Gastroesophageal sphincter (tissue), 4 donors: ENCODE measurements around the gene USP6. TPM values are rescaled to one million over a fixed set of nuclear protein-coding genes. Genes with fewer than 3 reads are reported as not detected.

ENCODE experiments used
- ATAC-seq: fragments of 150-250 bp; one replicate; pipeline ENCODE4 v1.9.1; 2016; ENCODE audit warnings: mild to moderate bottlenecking, moderate library complexity
- H3K27ac ChIP-seq, 4 donors: fragments of 200-600 bp; sonication (generic) in 3 of 4; 1 replicate in 3 of 4; 2 replicates in 1 of 4; pipeline ENCODE4 v1.5.1; 2016 to 2019
- H3K27me3 ChIP-seq: fragments of 200-600 bp; sonication (generic); one replicate; pipeline ENCODE4 v1.5.1; 2019
- H3K36me3 ChIP-seq, 2 donors: fragments of 200-600 bp; sonication (generic); one replicate each; pipeline ENCODE4 v1.5.1; 2019; ENCODE audit warnings: control low read depth in 1 of 2
- H3K4me1 ChIP-seq, 3 donors: fragments of 200-600 bp; sonication (generic); 1 replicate in 2 of 3; 2 replicates in 1 of 3; pipeline ENCODE4 v1.5.1; 2016 to 2019; ENCODE audit warnings: control low read depth in 2 of 3
- H3K4me3 ChIP-seq, 2 donors: fragments of 200-600 bp; sonication (generic); one replicate each; pipeline ENCODE4 v1.5.1; 2019; ENCODE audit warnings: mild to moderate bottlenecking in 1 of 2, moderate library complexity in 1 of 2
- H3K9me3 ChIP-seq, 3 donors: fragments of 200-600 bp; sonication (generic); one replicate each; pipeline ENCODE4 v1.5.1; 2017 to 2019; ENCODE audit warnings: control low read depth in 2 of 3
- CTCF ChIP-seq, 4 experiments: fragments of 200-600 bp in 2 of 4; fragments of 450-650 bp in 2 of 4; sonication (generic) in 1 of 4; IDR thresholded peaks; one replicate each; pipeline ENCODE4 v1.5.1; 2017 to 2019; ENCODE audit warnings: antibody characterized with exemption in 4 of 4, mild to moderate bottlenecking in 2 of 4, moderate library complexity in 2 of 4
- EP300 ChIP-seq: sonication (generic); formaldehyde crosslinking; IDR thresholded peaks from one replicate; pipeline ENCODE4 v1.6.1; 2017; ENCODE audit warnings: antibody characterized with exemption, mild to moderate bottlenecking
- POLR2A ChIP-seq, 2 donors: fragments of 450-650 bp; IDR thresholded peaks; one replicate each; pipeline ENCODE4 v1.6.1; 2017; ENCODE audit warnings: antibody characterized with exemption in 2 of 2, mild to moderate bottlenecking in 2 of 2, moderate library complexity in 1 of 2
- POLR2AphosphoS5 ChIP-seq: sonication (generic); formaldehyde crosslinking; IDR thresholded peaks from one replicate; pipeline ENCODE4 v1.6.1; 2017; ENCODE audit warnings: antibody characterized with exemption
- WGBS, 2 donors: methylation state at CpG; one replicate each; pipeline ENCODE4 v1.1.5; 2018; ENCODE audit warnings: low coverage in 1 of 2; 5-methylcytosine and 5-hydroxymethylcytosine counted together
- total RNA-seq, 4 donors: library from RNA; depleted of rRNA; stranded (reverse); fragments of >200 nt; gene quantifications; one replicate each; pipeline ENCODE4 v1.1.0, GENCODE V29; 2016

Gene USP6
- total RNA-seq, 4 donors from 2014 or later = 0.07 to 6.1 (median 0.20) TPM

GRCh38 chr17:5179003-5179402 is 63.2 kb downstream of the USP6 start:
- ATAC-seq = no peak
- H3K36me3 ChIP-seq = peaks cover 0 to 51% of the 10 kb centered on the region in 2 donors
- peaks cover 18 to 99% (median 25%) of the 10 kb centered on the region in 3 donors for H3K9me3 ChIP-seq
- no peak overlapping the region for H3K27ac ChIP-seq
- H3K4me1 ChIP-seq = no peaks in the 10 kb centered on the region
- TF ChIP-seq POLR2A (IDR thresholded peaks at IDR 0.05) = no peak
- TF ChIP-seq EP300 = no peak
- TF ChIP-seq POLR2AphosphoS5 = no peak
- no peak for TF ChIP-seq CTCF (IDR thresholded peaks at IDR 0.05)
- no peak overlapping the region for H3K4me3 ChIP-seq
- 98 to 100% methylated on average over 4 to 6 of the region's 12 CpGs for WGBS, 2 donors
- H3K27me3 ChIP-seq = no peaks in the 10 kb centered on the region

GRCh38 chr17:5181509-5182305 is 65.9 kb downstream of the USP6 start:
- TF ChIP-seq POLR2A (IDR thresholded peaks at IDR 0.05) = no peak
- no peak for TF ChIP-seq EP300
- no peak for TF ChIP-seq CTCF (IDR thresholded peaks at IDR 0.05)
- TF ChIP-seq POLR2AphosphoS5 = no peak
- peaks cover 25 to 100% (median 26%) of the 10 kb centered on the region in 3 donors for H3K9me3 ChIP-seq

GRCh38 chr17:5182597-5183409 is 67.0 kb downstream of the USP6 start:
- TF ChIP-seq CTCF (IDR thresholded peaks at IDR 0.05) (no peak), EP300 (no peak), POLR2A (IDR thresholded peaks at IDR 0.05) (no peak), POLR2AphosphoS5 (no peak)
- 85 to 97% methylated on average over 3 to 6 of the region's 6 CpGs for WGBS, 2 donors
- Histone ChIP-seq H3K27me3 (no peaks in the 10 kb centered on the region), H3K27ac (no peak overlapping the region), H3K4me1 (no peaks in the 10 kb centered on the region), H3K4me3 (no peak overlapping the region), H3K36me3 (peaks cover 0 to 59% of the 10 kb centered on the region in 2 donors), H3K9me3 (peaks cover 25 to 98% (median 28%) of the 10 kb centered on the region in 3 donors)
- ATAC-seq = no peak

More at GRCh38 chr17:5181509-5182305, 65.9 kb downstream of the USP6 start:
- H3K4me3 ChIP-seq = no peak overlapping the region
- no peaks in the 10 kb centered on the region for H3K4me1 ChIP-seq
- H3K27me3 ChIP-seq = no peaks in the 10 kb centered on the region
- peaks cover 0 to 58% of the 10 kb centered on the region in 2 donors for H3K36me3 ChIP-seq
- H3K27ac ChIP-seq = no peak overlapping the region
- no peak for ATAC-seq
- WGBS, 2 donors = 94 to 98% methylated on average over 9 to 10 of the region's 10 CpGs

GRCh38 chr17:5183410-5183793 is 67.6 kb downstream of the USP6 start:
- ATAC-seq = no peak
- H3K27me3 ChIP-seq = no peaks in the 10 kb centered on the region
- no peaks in the 10 kb centered on the region for H3K4me1 ChIP-seq
- peaks cover 25 to 98% (median 28%) of the 10 kb centered on the region in 3 donors for H3K9me3 ChIP-seq
- no peak for TF ChIP-seq EP300
- TF ChIP-seq POLR2AphosphoS5 = no peak
- no peak for TF ChIP-seq CTCF (IDR thresholded peaks at IDR 0.05)
- no peak for TF ChIP-seq POLR2A (IDR thresholded peaks at IDR 0.05)
- peaks cover 0 to 64% of the 10 kb centered on the region in 2 donors for H3K36me3 ChIP-seq
- H3K27ac ChIP-seq = no peak overlapping the region
- H3K4me3 ChIP-seq = no peak overlapping the region
